PC-9 (cell line): ENCODE results near the gene MKKS. TPM values are rescaled to one million over a fixed set of nuclear protein-coding genes. Genes with fewer than 3 reads are reported as not detected.

Experiments used
- BruUV-seq: library from RNA; stranded (reverse); fragments of 400-500 nt; replicated peaks from 2 replicates; lab custom pipeline; 2021; lab: Mats Ljungman, UMichigan
- CTCF ChIA-PET: fragments of 300-600 bp; sonication (Branson Sonifier 250); formaldehyde crosslinking; loops from one replicate; lab custom pipeline; 2022; ENCODE audit warnings: antibody characterized with exemption; lab: Charles Lee
- POLR2A ChIA-PET: fragments of 300-600 bp; sonication (Branson Sonifier 250); formaldehyde crosslinking; loops from one replicate; lab custom pipeline; 2022; ENCODE audit warnings: antibody characterized with exemption; ENCODE audit not compliant: unreplicated experiment; lab: Charles Lee
- DNase-seq, 2 experiments: peaks; one replicate each; pipeline versions ENCODE4 v3.0.0 to v3.0.0-alpha.2; 2015 to 2022; ENCODE audit warnings: mixed read lengths in 1 of 2
- H2AFZ ChIP-seq: fragments of 200-600 bp; sonication (generic); 2 replicates; pipeline ENCODE4 v1.8.1; 2017; ENCODE audit warnings: antibody characterized with exemption
- H3F3A ChIP-seq: fragments of 200-600 bp; sonication (generic); 2 replicates; pipeline ENCODE4 v1.8.1; 2017; ENCODE audit warnings: antibody characterized with exemption, mild to moderate bottlenecking, low read depth; ENCODE audit not compliant: insufficient read depth
- H3K27ac ChIP-seq: fragments of 200-600 bp; sonication (generic); 2 replicates; pipeline ENCODE4 v1.6.1; 2016; ENCODE audit warnings: mixed run types
- H3K27me3 ChIP-seq: fragments of 200-600 bp; sonication (generic); 2 replicates; pipeline ENCODE4 v1.6.1; 2016; ENCODE audit warnings: low read depth, mixed run types; ENCODE audit not compliant: insufficient read depth
- H3K36me3 ChIP-seq: fragments of 200-600 bp; sonication (generic); 2 replicates; pipeline ENCODE4 v1.6.1; 2016; ENCODE audit warnings: low read depth, mixed run types
- H3K4me1 ChIP-seq: fragments of 200-600 bp; sonication (generic); replicated peaks from 2 replicates; pipeline ENCODE4 v1.6.1; 2016; ENCODE audit warnings: mixed run types; ENCODE audit not compliant: insufficient read depth
- H3K4me2 ChIP-seq: fragments of 200-600 bp; sonication (generic); 2 replicates; pipeline ENCODE4 v1.6.1; 2017; ENCODE audit warnings: mixed run types
- H3K4me3 ChIP-seq: fragments of 200-600 bp; sonication (generic); 2 replicates; pipeline ENCODE4 v1.6.1; 2016; ENCODE audit warnings: mixed run types
- H3K79me2 ChIP-seq: fragments of 200-600 bp; sonication (generic); 2 replicates; pipeline ENCODE4 v1.6.1; 2017; ENCODE audit warnings: low read depth, mixed run types
- H3K9me2 ChIP-seq: fragments of 200-600 bp; sonication (generic); 2 replicates; pipeline ENCODE4 v1.8.1; 2017; ENCODE audit warnings: mild to moderate bottlenecking; ENCODE audit not compliant: insufficient read depth
- H3K9me3 ChIP-seq: fragments of 200-600 bp; sonication (generic); 2 replicates; pipeline ENCODE4 v1.8.1; 2016; ENCODE audit warnings: low read depth; ENCODE audit not compliant: insufficient read depth
- H4K20me1 ChIP-seq: fragments of 200-600 bp; sonication (generic); 2 replicates; pipeline ENCODE4 v1.8.1; 2017; ENCODE audit not compliant: insufficient read depth
- CTCF ChIP-seq: fragments of 200-600 bp; sonication (generic); conservative IDR thresholded peaks from 2 replicates; pipeline ENCODE4 v1.6.1; 2017; ENCODE audit warnings: mixed run types, antibody characterized with exemption, mild to moderate bottlenecking, moderate library complexity
- EZH2 ChIP-seq: fragments of 200-600 bp; sonication (generic); IDR thresholded peaks from 2 replicates; pipeline ENCODE4 v1.8.0; 2017; ENCODE audit warnings: antibody characterized with exemption, low read depth
- intact Hi-C: fragments of 100-400 bp; cut with micrococcal nuclease; formaldehyde crosslinking; loops from one replicate; pipeline ENCODE4 v1.10.0; 2022; ENCODE audit not compliant: unreplicated experiment
- total RNA-seq: library from RNA; stranded (reverse); gene quantifications from 2 replicates; pipeline ENCODE4 v1.2.3, GENCODE V29; 2021

MKKS gene
- total RNA-seq, 1 experiment from 2014 or later: 15.2 TPM

- H3K9me3 ChIP-seq: no peaks in the 10 kb centered on the region
- POLR2A ChIA-PET: no interaction called here
- H3K4me3 ChIP-seq: no peak overlapping the region
- no peak for DNase-seq
- no peaks in the 10 kb centered on the region for H3K9me2 ChIP-seq
- no peaks in the 10 kb centered on the region for H3K36me3 ChIP-seq
- H2AFZ ChIP-seq: no peak overlapping the region
- no peaks in the 10 kb centered on the region for H4K20me1 ChIP-seq
- TF ChIP-seq EZH2 (no peak), CTCF (no peak)
- H3K4me1 ChIP-seq: no peaks in the 10 kb centered on the region
- H3K4me2 ChIP-seq: no peak overlapping the region
- H3F3A ChIP-seq: no peaks in the 10 kb centered on the region
- CTCF ChIA-PET: interaction anchor here (0.5 to 0.6 kb wide), 2 partner anchors 499 to 730 kb away, joined by 5 to 6 read pairs; no protein-coding TSS in a partner anchor
- no TSS peak for BruUV-seq
- intact Hi-C loops: no loop called here
- no peak overlapping the region for H3K27ac ChIP-seq
- no peaks in the 10 kb centered on the region for H3K27me3 ChIP-seq
- H3K79me2 ChIP-seq: peaks cover 3% of the 10 kb centered on the region; the same call in 1 of the 2 replicates
These were observed 41.2 kb upstream of the MKKS start for GRCh38 chr20:10475225-10475624.

GRCh38 chr20:10474606-10475184 lies 40.7 kb upstream of the MKKS start:
- no peak overlapping the region for H3K4me2 ChIP-seq
- intact Hi-C loops: no loop called here
- no TSS peak for BruUV-seq
- no peak overlapping the region for H3K27ac ChIP-seq
- no peaks in the 10 kb centered on the region for H3K27me3 ChIP-seq
- H3K36me3 ChIP-seq: no peaks in the 10 kb centered on the region
- no peaks in the 10 kb centered on the region for H3K9me3 ChIP-seq
- H3K4me1 ChIP-seq: no peaks in the 10 kb centered on the region
- no peaks in the 10 kb centered on the region for H4K20me1 ChIP-seq
- no peak for DNase-seq
- H3K9me2 ChIP-seq: no peaks in the 10 kb centered on the region
- no peak overlapping the region for H3K4me3 ChIP-seq
- no peaks in the 10 kb centered on the region for H3F3A ChIP-seq
- H3K79me2 ChIP-seq: peaks cover 3% of the 10 kb centered on the region; the same call in 1 of the 2 replicates
- no peak for TF ChIP-seq CTCF
- TF ChIP-seq EZH2: no peak
- ChIA-PET POLR2A (no interaction called here), CTCF (interaction anchor here (0.5 to 0.7 kb wide), 2 partner anchors 189 to 730 kb away, joined by 3 to 6 read pairs; no protein-coding TSS in a partner anchor)
- H2AFZ ChIP-seq: no peak overlapping the region

- Histone ChIP-seq H3K9me2 (no peaks in the 10 kb centered on the region), H3K27me3 (no peaks in the 10 kb centered on the region), H3K27ac (no peak overlapping the region), H3K4me3 (no peak overlapping the region), H3K79me2 (peaks cover 3% of the 10 kb centered on the region; the same call in 1 of the 2 replicates), H3K36me3 (no peaks in the 10 kb centered on the region), H3K4me1 (peaks cover 14% of the 10 kb centered on the region), H3K4me2 (no peak overlapping the region), H3F3A (peaks cover 4% of the 10 kb centered on the region), H2AFZ (no peak overlapping the region), H3K9me3 (no peaks in the 10 kb centered on the region), H4K20me1 (no peaks in the 10 kb centered on the region)
- BruUV-seq: no TSS peak
- intact Hi-C loops: no loop called here
- CTCF ChIA-PET: no interaction called here
- POLR2A ChIA-PET: no interaction called here
- TF ChIP-seq EZH2: no peak
- no peak for TF ChIP-seq CTCF
- DNase-seq: no peak
These were observed 38.8 kb upstream of the MKKS start for GRCh38 chr20:10472871-10473270.
